GM12872 (cell line): ENCODE data around the gene ZBED4.

Experiments used
- TF ChIP-seq, protein P1 (sequence below): IDR thresholded peaks from 3 replicates; pipeline ENCODE4 v1.5.1; 2011; ENCODE audit warnings: low read depth, mild to moderate bottlenecking, low read length, moderate library complexity; ENCODE audit not compliant: insufficient read depth

The ZBED4 gene

DNA sequence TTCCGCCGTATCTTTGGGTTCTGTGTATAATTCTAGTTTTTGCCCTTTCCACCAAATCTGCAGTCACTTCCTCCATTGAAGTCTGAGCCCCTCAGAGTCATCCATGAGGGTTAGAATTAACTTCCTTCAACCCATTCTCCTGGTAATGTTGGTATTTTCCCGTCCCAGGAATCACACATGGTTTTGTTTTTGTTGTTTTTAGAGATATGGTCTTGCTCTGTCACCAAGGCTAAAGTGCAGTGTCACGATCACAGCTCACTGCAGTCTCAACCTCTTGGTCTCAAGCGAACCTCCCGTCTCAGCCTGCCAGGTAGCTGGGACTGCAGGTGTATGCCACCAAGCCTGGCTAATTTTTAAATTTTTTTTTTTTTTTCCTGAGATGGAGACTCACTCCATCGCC, 18.7 kb downstream of the ZBED4 start:
- TF ChIP-seq, protein P1, sequence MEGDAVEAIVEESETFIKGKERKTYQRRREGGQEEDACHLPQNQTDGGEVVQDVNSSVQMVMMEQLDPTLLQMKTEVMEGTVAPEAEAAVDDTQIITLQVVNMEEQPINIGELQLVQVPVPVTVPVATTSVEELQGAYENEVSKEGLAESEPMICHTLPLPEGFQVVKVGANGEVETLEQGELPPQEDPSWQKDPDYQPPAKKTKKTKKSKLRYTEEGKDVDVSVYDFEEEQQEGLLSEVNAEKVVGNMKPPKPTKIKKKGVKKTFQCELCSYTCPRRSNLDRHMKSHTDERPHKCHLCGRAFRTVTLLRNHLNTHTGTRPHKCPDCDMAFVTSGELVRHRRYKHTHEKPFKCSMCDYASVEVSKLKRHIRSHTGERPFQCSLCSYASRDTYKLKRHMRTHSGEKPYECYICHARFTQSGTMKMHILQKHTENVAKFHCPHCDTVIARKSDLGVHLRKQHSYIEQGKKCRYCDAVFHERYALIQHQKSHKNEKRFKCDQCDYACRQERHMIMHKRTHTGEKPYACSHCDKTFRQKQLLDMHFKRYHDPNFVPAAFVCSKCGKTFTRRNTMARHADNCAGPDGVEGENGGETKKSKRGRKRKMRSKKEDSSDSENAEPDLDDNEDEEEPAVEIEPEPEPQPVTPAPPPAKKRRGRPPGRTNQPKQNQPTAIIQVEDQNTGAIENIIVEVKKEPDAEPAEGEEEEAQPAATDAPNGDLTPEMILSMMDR: no peak

DNA sequence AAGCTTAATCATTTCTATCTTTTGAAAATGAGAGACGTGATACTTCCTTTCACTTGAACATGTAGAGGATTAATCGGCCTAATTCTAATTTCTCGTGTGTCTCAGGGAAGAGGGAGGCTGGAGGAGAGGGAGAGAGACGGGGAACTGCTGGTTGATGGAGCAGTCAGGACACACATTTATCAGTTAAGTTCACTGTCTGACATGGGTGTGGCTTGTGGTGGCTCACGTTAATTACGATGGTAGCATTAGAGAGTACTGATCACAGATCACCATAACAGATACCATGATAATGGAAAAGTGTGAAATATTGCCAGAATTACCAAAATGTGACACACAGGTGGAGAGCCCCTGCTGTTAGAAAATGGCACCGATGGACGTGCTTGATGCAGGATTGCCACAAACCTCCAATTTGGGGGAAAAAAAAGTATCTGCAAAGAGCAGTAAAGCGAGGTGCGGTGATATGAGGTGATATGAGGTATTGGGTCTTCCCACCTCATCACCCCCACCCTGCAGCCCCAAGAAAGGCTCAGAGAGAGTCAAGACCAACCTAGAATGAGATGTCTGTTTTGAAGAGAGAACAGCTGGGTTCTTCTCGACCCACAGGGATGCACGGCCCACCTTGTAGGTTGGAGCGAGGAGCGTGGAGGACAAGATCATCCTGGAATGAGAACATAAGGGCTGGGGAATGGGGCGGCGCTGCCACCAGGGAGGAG, 19.7 kb downstream of the ZBED4 start:
- TF ChIP-seq, protein P1: no peak

- TF ChIP-seq, protein P1: no peak
Measured at GRCh38 chr22:49877642-49878041, 24.0 kb downstream of the ZBED4 start.

GRCh38 chr22:49878206-49878605, 24.6 kb downstream of the ZBED4 start:
- TF ChIP-seq, protein P1: no peak

- TF ChIP-seq, protein P1: no peak
Measured at GRCh38 chr22:49879871-49880270, 26.2 kb downstream of the ZBED4 start.

DNA sequence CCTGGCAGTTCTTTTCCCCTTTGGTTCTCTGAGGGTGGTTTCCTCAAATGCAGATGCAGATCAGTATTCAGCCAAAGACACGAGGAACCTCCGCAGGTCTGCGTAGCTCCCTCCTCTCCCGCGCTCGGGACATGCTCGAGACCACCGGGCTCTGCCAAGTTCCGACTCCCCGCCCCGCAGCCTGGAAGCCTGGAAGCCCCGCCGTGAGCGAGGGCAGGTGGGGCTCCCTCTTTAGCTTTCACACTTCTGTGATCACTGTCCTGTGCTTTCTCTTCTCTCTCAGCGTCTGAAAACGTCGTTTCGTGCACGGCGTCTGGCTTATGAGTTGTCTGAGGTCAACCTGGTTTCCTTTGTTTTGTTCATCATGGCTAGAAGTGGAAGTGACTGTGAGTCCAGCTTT, 26.6 kb downstream of the ZBED4 start:
- TF ChIP-seq, protein P1: no peak

GRCh38 chr22:49881856-49882255, 28.2 kb downstream of the ZBED4 start:
- TF ChIP-seq, protein P1: no peak
